Loucy (cell line): ENCODE data around the gene DDA1.

ENCODE experiments used
- H2AFZ ChIP-seq: fragments of 200-600 bp; sonication (generic); 2 replicates; pipeline ENCODE4 v1.6.0; 2016; ENCODE audit warnings: antibody characterized with exemption, mild to moderate bottlenecking, low read length, moderate library complexity
- H3F3A ChIP-seq: fragments of 200-600 bp; 2 replicates; pipeline ENCODE4 v1.6.0; 2016; ENCODE audit warnings: antibody characterized with exemption, low read depth, mild to moderate bottlenecking
- H3K27me3 ChIP-seq: fragments of 200-600 bp; sonication (generic); 2 replicates; pipeline ENCODE4 v1.6.1; 2014; ENCODE audit warnings: low read length, mild to moderate bottlenecking; ENCODE audit not compliant: insufficient read depth, poor library complexity, severe bottlenecking
- H3K36me3 ChIP-seq: fragments of 200-600 bp; sonication (generic); 2 replicates; pipeline ENCODE4 v1.6.1; 2016; ENCODE audit warnings: low read length; ENCODE audit not compliant: insufficient read depth
- H3K4me1 ChIP-seq: fragments of 200-600 bp; sonication (generic); 2 replicates; pipeline ENCODE4 v1.5.1; 2014; ENCODE audit warnings: low read length, mild to moderate bottlenecking; ENCODE audit not compliant: insufficient read depth, poor library complexity, severe bottlenecking
- H3K4me2 ChIP-seq: fragments of 200-600 bp; sonication (generic); 2 replicates; pipeline ENCODE4 v1.6.0; 2014; ENCODE audit warnings: antibody characterized with exemption, low read length, low read depth, mild to moderate bottlenecking; ENCODE audit not compliant: poor library complexity, severe bottlenecking
- H3K4me3 ChIP-seq: fragments of 200-600 bp; sonication (generic); 2 replicates; pipeline ENCODE4 v1.5.1; 2014; ENCODE audit warnings: low read length, mild to moderate bottlenecking, mixed read lengths; ENCODE audit not compliant: poor library complexity, severe bottlenecking
- H3K79me2 ChIP-seq: fragments of 200-600 bp; sonication (generic); 2 replicates; pipeline ENCODE4 v1.6.1; 2014; ENCODE audit warnings: low read length; ENCODE audit not compliant: insufficient read depth
- H3K9ac ChIP-seq: fragments of 200-600 bp; sonication (generic); 2 replicates; pipeline ENCODE4 v1.6.0; 2014; ENCODE audit warnings: mild to moderate bottlenecking, low read depth, low read length, moderate library complexity; ENCODE audit not compliant: poor library complexity, severe bottlenecking
- H3K9me2 ChIP-seq: fragments of 200-600 bp; sonication (generic); replicated peaks from 2 replicates; pipeline ENCODE4 v1.6.1; 2016; ENCODE audit warnings: low read depth, low read length, mixed read lengths
- H3K9me3 ChIP-seq: fragments of 200-600 bp; sonication (generic); 2 replicates; pipeline ENCODE4 v1.6.1; 2014; ENCODE audit warnings: mild to moderate bottlenecking, antibody characterized with exemption, low read length, low read depth; ENCODE audit not compliant: insufficient read depth
- H4K20me1 ChIP-seq: fragments of 200-600 bp; sonication (generic); 2 replicates; pipeline ENCODE4 v1.6.0; 2014; ENCODE audit warnings: antibody characterized with exemption, low read length, mild to moderate bottlenecking; ENCODE audit not compliant: insufficient read depth, poor library complexity, severe bottlenecking
- EZH2phosphoT487 ChIP-seq: fragments of 200-600 bp; IDR thresholded peaks from 2 replicates; pipeline ENCODE4 v1.6.1; 2018; ENCODE audit warnings: antibody characterized with exemption, mild to moderate bottlenecking, moderate library complexity, borderline replicate concordance
- TF ChIP-seq, protein P1 (sequence below): fragments of 200-600 bp; sonication (generic); conservative IDR thresholded peaks from 2 replicates; pipeline ENCODE4 v1.5.1; 2014; ENCODE audit warnings: mild to moderate bottlenecking, antibody characterized with exemption, low read length

Gene DDA1

DNA sequence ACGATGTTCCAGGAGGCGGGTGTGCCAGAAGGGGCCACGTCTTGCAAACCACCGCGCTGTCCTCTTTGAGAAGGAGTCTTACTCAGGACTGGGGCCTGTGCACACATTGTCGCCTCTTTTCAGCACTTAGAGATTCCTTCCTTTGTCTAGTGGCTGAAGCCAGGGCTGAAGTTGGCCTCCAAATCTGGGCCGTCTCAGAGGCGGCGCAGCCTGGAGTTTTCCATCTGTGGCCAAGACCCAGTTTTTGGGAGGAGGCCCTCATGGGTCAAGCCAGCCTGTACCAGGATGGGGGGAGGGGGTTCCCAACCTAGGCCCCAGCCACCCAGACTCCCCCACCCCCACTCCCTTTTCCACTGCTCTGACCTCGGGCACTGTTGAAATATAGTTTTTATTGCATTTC is 13.5 kb downstream of the DDA1 start:
- TF ChIP-seq, protein P1, sequence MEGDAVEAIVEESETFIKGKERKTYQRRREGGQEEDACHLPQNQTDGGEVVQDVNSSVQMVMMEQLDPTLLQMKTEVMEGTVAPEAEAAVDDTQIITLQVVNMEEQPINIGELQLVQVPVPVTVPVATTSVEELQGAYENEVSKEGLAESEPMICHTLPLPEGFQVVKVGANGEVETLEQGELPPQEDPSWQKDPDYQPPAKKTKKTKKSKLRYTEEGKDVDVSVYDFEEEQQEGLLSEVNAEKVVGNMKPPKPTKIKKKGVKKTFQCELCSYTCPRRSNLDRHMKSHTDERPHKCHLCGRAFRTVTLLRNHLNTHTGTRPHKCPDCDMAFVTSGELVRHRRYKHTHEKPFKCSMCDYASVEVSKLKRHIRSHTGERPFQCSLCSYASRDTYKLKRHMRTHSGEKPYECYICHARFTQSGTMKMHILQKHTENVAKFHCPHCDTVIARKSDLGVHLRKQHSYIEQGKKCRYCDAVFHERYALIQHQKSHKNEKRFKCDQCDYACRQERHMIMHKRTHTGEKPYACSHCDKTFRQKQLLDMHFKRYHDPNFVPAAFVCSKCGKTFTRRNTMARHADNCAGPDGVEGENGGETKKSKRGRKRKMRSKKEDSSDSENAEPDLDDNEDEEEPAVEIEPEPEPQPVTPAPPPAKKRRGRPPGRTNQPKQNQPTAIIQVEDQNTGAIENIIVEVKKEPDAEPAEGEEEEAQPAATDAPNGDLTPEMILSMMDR = no peak
- TF ChIP-seq EZH2phosphoT487 = no peak

DNA sequence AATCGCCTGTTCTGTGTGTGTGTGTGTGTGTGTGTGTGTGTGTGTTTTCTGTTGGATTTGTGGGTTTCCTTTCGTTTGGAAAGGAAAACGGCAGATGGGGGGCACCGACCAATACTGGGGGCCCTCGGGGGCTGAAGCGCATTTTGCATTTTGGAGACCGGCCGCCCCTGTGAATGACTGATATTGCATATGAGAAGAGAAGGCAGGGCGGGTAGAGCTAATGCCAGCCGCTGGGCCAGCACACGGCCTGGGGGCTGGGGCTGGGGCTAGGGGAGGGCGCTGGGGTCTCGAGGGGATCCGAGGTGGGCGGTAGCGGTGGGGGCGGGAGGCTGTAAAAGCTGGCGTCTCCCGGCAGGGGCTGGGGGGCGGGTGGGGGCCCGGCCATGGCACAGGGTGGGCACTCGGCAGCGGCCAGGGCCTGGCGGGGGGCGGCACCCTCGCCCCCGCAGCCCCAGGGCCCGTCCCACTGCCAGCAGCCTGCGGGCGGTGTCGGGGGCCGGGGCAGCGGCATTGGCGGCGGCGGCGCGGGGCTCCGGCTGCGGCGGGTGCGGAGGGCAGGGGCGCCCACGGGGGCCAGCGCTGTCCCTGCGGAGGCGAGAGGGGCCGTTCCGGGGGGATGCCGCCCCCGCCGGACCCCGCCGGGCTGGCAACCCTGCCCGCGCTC is 14.1 kb downstream of the DDA1 start:
- Histone ChIP-seq H3K4me2 (no peak overlapping the region), H3K4me3 (no peak overlapping the region), H3F3A (no peaks in the 10 kb centered on the region), H3K4me1 (no peaks in the 10 kb centered on the region), H2AFZ (no peak overlapping the region), H3K27me3 (no peaks in the 10 kb centered on the region), H3K9me3 (no peaks in the 10 kb centered on the region), H4K20me1 (no peaks in the 10 kb centered on the region), H3K79me2 (no peaks in the 10 kb centered on the region), H3K36me3 (peaks cover 31% of the 10 kb centered on the region; the same call in 1 of the 2 replicates), H3K9ac (no peak overlapping the region), H3K9me2 (no peaks in the 10 kb centered on the region)
- TF ChIP-seq EZH2phosphoT487 = no peak
- TF ChIP-seq, protein P1 = no peak

More for the DNA sequence above, 13.5 kb downstream of the DDA1 start:
- Histone ChIP-seq H3K79me2 (no peaks in the 10 kb centered on the region), H3K27me3 (no peaks in the 10 kb centered on the region), H3K9me3 (no peaks in the 10 kb centered on the region), H2AFZ (no peak overlapping the region), H3K36me3 (peaks cover 31% of the 10 kb centered on the region; the same call in 1 of the 2 replicates), H3K4me2 (no peak overlapping the region), H3F3A (no peaks in the 10 kb centered on the region), H4K20me1 (no peaks in the 10 kb centered on the region), H3K9me2 (no peaks in the 10 kb centered on the region), H3K4me3 (no peak overlapping the region), H3K9ac (no peak overlapping the region), H3K4me1 (no peaks in the 10 kb centered on the region)

DNA sequence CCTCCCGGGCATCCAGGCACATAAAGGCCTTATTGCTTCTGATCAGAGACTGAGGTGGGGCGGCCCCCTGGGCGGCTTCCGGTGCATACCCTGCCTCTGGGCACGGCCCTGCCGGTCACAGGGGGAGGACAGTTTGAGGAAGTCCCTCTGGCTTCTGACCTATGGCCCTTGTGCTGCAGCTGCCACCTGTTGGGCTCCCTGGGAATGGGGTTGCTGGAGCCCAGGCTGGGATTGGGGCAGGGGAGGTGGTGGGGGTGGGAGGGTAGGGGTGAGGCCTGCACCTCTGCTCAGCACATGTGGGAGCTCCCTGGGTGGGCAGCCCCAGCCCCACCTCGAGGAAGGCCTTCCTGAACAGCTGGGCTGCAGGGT is 14.6 kb downstream of the DDA1 start:
- Histone ChIP-seq H3K4me2 (no peak overlapping the region), H4K20me1 (no peaks in the 10 kb centered on the region), H3K79me2 (no peaks in the 10 kb centered on the region), H3F3A (no peaks in the 10 kb centered on the region), H2AFZ (no peak overlapping the region), H3K9ac (no peak overlapping the region), H3K27me3 (no peaks in the 10 kb centered on the region), H3K9me3 (no peaks in the 10 kb centered on the region), H3K36me3 (peaks cover 29% of the 10 kb centered on the region; the same call in 1 of the 2 replicates), H3K4me1 (no peaks in the 10 kb centered on the region), H3K9me2 (no peaks in the 10 kb centered on the region), H3K4me3 (no peak overlapping the region)
- TF ChIP-seq, protein P1 = no peak
- no peak for TF ChIP-seq EZH2phosphoT487
